NB4 (cell line): Measurements from ENCODE around the gene WDR31.

Experiments
- POLR2A ChIP-seq: IDR thresholded peaks from 2 replicates; pipeline ENCODE4 v1.6.1; 2011; ENCODE audit warnings: mild to moderate bottlenecking; ENCODE audit not compliant: insufficient read length; ENCODE audit errors: extremely low read depth
- TF ChIP-seq, protein P1 (sequence below): IDR thresholded peaks from one replicate; pipeline ENCODE4 v1.5.1; 2012; ENCODE audit warnings: low read depth, low read length
- TF ChIP-seq, protein P2 (sequence below): IDR thresholded peaks from 2 replicates; pipeline ENCODE4 v1.6.1; 2011; ENCODE audit warnings: low read depth, low read length

DNA sequence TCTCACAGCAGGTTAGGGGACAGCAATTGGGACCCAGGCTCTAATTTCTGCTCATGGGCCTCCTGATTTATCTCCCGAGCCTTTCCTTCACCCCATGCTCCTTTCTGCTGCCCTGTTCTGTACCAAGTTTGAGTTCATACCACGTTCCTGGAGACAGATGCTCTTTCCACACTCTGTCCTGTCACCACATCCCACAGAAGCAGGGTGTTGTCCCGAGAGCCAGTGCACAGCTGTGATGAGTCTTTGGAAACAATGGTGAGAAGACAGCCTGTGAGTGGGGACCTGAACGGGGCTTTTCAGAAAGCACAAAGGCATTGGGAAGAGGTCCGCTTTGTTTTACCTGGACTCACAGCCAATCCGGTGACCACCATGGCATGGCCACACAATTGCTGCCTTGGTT is 17.4 kb downstream of the WDR31 start:
- TF ChIP-seq, protein P1, sequence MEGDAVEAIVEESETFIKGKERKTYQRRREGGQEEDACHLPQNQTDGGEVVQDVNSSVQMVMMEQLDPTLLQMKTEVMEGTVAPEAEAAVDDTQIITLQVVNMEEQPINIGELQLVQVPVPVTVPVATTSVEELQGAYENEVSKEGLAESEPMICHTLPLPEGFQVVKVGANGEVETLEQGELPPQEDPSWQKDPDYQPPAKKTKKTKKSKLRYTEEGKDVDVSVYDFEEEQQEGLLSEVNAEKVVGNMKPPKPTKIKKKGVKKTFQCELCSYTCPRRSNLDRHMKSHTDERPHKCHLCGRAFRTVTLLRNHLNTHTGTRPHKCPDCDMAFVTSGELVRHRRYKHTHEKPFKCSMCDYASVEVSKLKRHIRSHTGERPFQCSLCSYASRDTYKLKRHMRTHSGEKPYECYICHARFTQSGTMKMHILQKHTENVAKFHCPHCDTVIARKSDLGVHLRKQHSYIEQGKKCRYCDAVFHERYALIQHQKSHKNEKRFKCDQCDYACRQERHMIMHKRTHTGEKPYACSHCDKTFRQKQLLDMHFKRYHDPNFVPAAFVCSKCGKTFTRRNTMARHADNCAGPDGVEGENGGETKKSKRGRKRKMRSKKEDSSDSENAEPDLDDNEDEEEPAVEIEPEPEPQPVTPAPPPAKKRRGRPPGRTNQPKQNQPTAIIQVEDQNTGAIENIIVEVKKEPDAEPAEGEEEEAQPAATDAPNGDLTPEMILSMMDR, result no peak
- TF ChIP-seq POLR2A, result no peak
- TF ChIP-seq, protein P2, sequence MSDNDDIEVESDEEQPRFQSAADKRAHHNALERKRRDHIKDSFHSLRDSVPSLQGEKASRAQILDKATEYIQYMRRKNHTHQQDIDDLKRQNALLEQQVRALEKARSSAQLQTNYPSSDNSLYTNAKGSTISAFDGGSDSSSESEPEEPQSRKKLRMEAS, result no peak
